ENCODE data around the gene CELF4.

Gene CELF4

DNA sequence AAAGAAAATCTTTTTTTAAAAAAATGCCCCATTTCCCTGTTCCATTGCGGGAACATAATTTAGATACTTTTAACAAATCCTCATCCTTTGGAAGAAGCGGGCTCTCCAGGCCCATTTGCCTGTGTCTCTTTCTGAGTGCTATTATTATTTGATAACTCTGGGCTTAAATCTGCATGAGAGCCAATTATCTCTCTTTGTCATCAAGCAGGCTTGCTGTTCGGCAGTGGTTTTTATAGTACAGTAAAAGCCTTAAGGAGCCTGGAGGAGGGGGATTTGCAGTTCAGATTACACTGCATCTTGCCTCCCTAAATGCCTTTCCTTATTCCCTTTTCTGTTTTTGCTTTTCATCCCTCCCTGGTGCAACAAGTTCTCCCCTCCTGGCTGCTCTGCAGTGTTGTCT lies 50.6 kb downstream of the CELF4 start:
- Histone ChIP-seq H3K27me3 (no peaks in the 10 kb centered on the region), H3K4me2 (no peak overlapping the region), H3K36me3 (no peaks in the 10 kb centered on the region), H4K20me1 (peaks cover 0 to 7% (median 0%) of the 10 kb centered on the region in 11 experiments; a peak in 1 of 22 replicates), H3K9ac (no peak overlapping the region), H3K9me3 (replicated peaks in 1 of 11) (peaks cover 0 to 12% (median 5%) of the 10 kb centered on the region in 11 experiments; a peak in 17 of 22 replicates), H3K4me1 (peaks cover 0 to 15% (median 0%) of the 10 kb centered on the region in 10 experiments; a peak in 8 of 20 replicates), H3K27ac (no peak overlapping the region), H3K4me3 (no peak overlapping the region)
- no peak for TF ChIP-seq Cebpa-rat (IDR thresholded peaks at IDR 0.05)

DNA sequence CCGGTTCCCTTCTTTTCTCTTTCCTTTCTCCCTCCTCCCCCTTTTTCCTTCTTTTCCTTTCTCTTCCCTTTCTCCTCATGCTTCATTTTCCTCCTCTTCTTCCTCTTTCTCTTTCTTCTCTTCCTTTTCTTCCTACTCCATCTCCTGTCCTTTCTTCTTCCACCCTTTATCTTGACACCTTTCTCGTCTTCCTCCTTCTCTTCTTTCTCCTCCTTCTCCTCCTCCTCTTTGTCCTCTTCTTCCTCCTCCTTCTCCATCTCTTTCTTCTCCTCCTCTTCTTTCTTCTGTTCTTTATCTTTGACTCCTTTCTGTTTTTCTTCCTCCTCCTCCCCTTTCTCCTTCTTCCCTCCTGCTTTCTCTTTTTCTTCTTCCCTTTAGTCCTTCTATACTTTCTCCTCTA lies 53.2 kb downstream of the CELF4 start:
- no peak for TF ChIP-seq Cebpa-rat (IDR thresholded peaks at IDR 0.05)
- Histone ChIP-seq H3K9me3 (replicated peaks in 1 of 11) (peaks cover 7 to 20% (median 14%) of the 10 kb centered on the region in 11 experiments; a peak in 19 of 22 replicates), H3K27ac (no peak overlapping the region), H4K20me1 (0 out of 22 replicates have a peak, but pooled peaks cover 0 to under 1% (median 0%) of the 10 kb centered on the region in 11 experiments), H3K4me2 (no peak overlapping the region), H3K4me1 (no peaks in the 10 kb centered on the region), H3K4me3 (no peak overlapping the region), H3K36me3 (no peaks in the 10 kb centered on the region), H3K9ac (no peak overlapping the region), H3K27me3 (no peaks in the 10 kb centered on the region)

DNA sequence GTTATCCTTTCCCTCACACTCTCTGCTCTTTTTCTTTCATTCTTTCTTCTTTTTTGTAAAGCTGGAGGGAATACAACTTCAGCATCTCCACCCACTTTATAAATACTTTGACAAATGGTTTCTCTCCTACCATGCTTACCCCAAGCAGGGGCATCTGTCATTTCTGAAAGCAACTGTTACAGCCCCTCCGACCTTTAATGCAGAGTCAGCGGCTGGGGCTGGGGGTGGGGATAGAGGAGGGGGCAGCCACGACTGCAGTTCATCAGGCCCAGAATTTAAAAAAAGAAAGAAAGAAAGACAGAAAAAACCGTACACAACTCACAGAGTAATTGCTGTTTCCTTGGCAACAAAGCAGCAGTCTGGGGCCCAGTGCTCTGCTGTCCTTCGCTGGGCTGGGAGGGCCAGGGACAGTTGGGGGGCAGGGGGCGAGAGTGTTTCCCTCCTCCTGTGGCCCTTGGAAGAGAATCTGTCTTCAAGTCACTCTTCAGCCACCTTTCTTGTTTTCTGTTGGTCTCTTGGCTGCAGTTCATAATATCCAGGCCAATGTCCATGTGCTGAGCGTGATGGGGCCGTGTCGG lies 53.8 kb downstream of the CELF4 start:
- Histone ChIP-seq H3K27me3 (no peaks in the 10 kb centered on the region), H3K4me1 (no peaks in the 10 kb centered on the region), H3K4me2 (no peak overlapping the region), H3K9ac (no peak overlapping the region), H3K36me3 (no peaks in the 10 kb centered on the region), H3K4me3 (no peak overlapping the region), H3K27ac (no peak overlapping the region), H4K20me1 (no peaks in the 10 kb centered on the region), H3K9me3 (replicated peaks in 1 of 11) (peaks cover 7 to 20% (median 14%) of the 10 kb centered on the region in 11 experiments; a peak in 19 of 22 replicates)
- TF ChIP-seq Cebpa-rat (IDR thresholded peaks at IDR 0.05) = no peak

DNA sequence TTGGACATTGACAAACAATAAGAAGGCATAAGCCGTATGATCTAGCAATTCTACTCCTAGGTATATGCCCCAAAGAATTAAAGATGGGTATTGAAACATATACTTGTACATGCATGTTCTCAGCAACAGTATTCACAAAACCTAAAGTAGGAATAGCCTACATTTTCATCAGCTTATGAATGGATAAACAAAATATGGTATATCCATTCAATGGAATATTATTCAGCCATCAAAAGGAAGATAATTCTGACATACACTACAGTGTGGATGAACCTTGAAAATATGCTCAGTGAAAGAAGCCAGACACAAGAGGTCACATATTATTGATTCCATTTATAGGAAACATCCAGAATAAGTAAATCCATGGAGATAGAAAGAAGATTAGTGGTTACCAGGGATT lies 56.0 kb downstream of the CELF4 start:
- Histone ChIP-seq H3K27me3 (no peaks in the 10 kb centered on the region), H3K9me3 (replicated peaks in 1 of 11) (peaks cover 7 to 20% (median 14%) of the 10 kb centered on the region in 11 experiments; a peak in 19 of 22 replicates), H3K27ac (no peak overlapping the region), H3K36me3 (no peaks in the 10 kb centered on the region), H3K9ac (no peak overlapping the region), H3K4me2 (no peak overlapping the region), H4K20me1 (no peaks in the 10 kb centered on the region), H3K4me3 (no peak overlapping the region), H3K4me1 (no peaks in the 10 kb centered on the region)
- no peak for TF ChIP-seq Cebpa-rat (IDR thresholded peaks at IDR 0.05)

DNA sequence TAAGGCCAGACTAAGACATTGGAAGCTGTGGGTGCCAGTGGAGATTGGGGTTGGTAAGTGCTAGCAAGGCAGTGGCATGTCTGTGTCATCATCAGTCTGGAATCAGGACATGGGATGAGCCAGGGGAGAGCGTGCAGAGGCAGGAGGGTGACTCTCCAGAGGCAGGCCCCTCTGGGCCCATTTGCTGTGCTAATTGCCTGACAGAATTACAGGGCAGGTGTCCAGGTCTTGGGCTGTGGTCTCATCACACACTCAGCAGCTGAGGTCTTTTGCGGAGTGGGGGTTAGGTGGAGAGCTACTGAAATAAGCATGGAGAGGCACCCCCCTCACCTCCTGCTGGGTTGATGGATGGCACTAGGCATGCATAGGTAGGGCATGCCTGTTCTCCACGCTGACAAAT lies 57.4 kb downstream of the CELF4 start:
- no peak for TF ChIP-seq Cebpa-rat (IDR thresholded peaks at IDR 0.05)
- Histone ChIP-seq H3K4me3 (no peak overlapping the region), H3K9ac (no peak overlapping the region), H3K4me2 (no peak overlapping the region), H3K4me1 (peaks cover 0 to 4% (median 0%) of the 10 kb centered on the region in 10 experiments; a peak in 3 of 20 replicates), H3K9me3 (replicated peaks in 1 of 11) (peaks cover 7 to 20% (median 14%) of the 10 kb centered on the region in 11 experiments; a peak in 19 of 22 replicates), H3K27me3 (no peaks in the 10 kb centered on the region), H3K36me3 (no peaks in the 10 kb centered on the region), H3K27ac (no peak overlapping the region), H4K20me1 (no peaks in the 10 kb centered on the region)

DNA sequence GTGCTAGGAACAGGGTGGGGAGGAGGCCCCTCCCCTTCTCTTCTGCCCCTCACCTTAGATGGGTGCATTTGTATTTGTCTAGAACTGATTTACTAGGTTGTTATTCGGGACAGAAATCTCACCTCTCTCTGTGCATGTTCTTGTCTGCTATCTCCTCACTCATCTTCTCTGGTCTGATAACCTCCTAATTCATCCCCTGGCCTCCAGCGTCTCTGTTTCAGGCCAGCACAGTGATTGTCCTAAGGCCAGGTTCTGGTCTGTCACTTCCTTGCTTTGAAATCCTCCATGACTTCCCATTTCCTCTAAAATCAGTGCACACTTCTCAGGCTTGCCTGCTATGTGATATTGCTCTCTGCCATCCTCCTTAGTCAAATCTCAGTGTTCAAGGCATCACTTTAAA lies 58.4 kb downstream of the CELF4 start:
- Histone ChIP-seq H3K9me3 (replicated peaks in 1 of 11) (peaks cover 7 to 20% (median 14%) of the 10 kb centered on the region in 11 experiments; a peak in 19 of 22 replicates), H3K27me3 (no peaks in the 10 kb centered on the region), H3K4me3 (no peak overlapping the region), H3K36me3 (no peaks in the 10 kb centered on the region), H3K27ac (no peak overlapping the region), H3K9ac (no peak overlapping the region), H4K20me1 (no peaks in the 10 kb centered on the region), H3K4me1 (peaks cover 0 to 6% (median 0%) of the 10 kb centered on the region in 10 experiments; a peak in 3 of 20 replicates), H3K4me2 (no peak overlapping the region)
- TF ChIP-seq Cebpa-rat (IDR thresholded peaks at IDR 0.05) = no peak

DNA sequence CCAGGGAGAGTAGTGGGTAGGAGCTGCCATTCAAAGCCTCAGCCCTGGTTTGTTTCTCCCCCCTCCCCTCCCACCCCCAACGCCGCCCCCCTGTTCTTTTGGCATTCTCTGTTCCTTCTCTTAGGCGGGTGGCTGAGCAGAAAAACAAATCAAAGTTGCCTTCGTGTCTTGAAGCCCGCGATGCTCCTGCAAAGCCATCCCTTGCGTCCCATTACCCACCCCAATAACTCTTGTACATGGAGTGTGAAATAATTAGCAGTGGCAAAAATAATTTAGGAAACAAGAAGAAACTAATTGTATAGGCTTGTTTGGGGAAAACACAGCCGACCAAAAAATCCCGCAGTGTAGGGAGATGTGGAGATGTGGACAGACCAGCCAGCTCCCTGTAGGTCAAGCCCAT lies 59.6 kb downstream of the CELF4 start:
- peaks cover 7 to 20% (median 14%) of the 10 kb centered on the region in 11 experiments; a peak in 19 of 22 replicates for H3K9me3 ChIP-seq (replicated peaks in 1 of 11)
- H3K27me3 ChIP-seq = no peaks in the 10 kb centered on the region
- TF ChIP-seq Cebpa-rat (IDR thresholded peaks at IDR 0.05) = no peak
- no peak overlapping the region for H3K27ac ChIP-seq
- H3K4me2 ChIP-seq = no peak overlapping the region
- H3K4me1 ChIP-seq = peaks cover 0 to 6% (median 0%) of the 10 kb centered on the region in 10 experiments; a peak in 3 of 20 replicates
- no peak overlapping the region for H3K9ac ChIP-seq
- peaks cover 0 to 5% (median 0%) of the 10 kb centered on the region in 11 experiments; a peak in 1 of 22 replicates for H4K20me1 ChIP-seq
- H3K36me3 ChIP-seq = no peaks in the 10 kb centered on the region
- H3K4me3 ChIP-seq = no peak overlapping the region

DNA sequence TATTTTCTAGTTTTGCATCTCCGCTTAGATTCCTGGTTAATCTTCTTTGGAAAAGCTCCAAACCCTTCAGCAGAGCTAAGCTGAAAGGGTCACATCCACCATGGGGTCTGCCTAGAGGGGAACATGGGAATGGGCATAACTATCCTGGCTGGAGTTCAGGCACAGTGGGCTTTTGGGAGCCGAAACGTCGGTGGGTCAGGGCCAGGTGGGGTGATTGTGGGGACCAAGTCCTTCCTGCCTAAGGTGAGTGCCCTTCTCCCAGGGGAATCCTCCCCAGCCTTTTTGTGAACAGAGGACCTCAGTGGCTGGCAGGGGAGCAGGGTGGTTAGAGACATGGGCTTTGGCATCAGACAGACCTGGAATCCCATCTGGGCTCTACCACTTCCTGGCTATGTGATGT lies 60.3 kb downstream of the CELF4 start:
- Histone ChIP-seq H3K9me3 (replicated peaks in 1 of 11) (peaks cover 7 to 15% (median 11%) of the 10 kb centered on the region in 11 experiments; a peak in 19 of 22 replicates), H3K27ac (no peak overlapping the region), H3K4me3 (no peak overlapping the region), H3K27me3 (no peaks in the 10 kb centered on the region), H3K4me1 (peaks cover 0 to 6% (median 0%) of the 10 kb centered on the region in 10 experiments; a peak in 3 of 20 replicates), H3K4me2 (no peak overlapping the region), H4K20me1 (peaks cover 0 to 7% (median 0%) of the 10 kb centered on the region in 11 experiments; a peak in 1 of 22 replicates), H3K36me3 (no peaks in the 10 kb centered on the region), H3K9ac (no peak overlapping the region)
- TF ChIP-seq Cebpa-rat (IDR thresholded peaks at IDR 0.05) = no peak

DNA sequence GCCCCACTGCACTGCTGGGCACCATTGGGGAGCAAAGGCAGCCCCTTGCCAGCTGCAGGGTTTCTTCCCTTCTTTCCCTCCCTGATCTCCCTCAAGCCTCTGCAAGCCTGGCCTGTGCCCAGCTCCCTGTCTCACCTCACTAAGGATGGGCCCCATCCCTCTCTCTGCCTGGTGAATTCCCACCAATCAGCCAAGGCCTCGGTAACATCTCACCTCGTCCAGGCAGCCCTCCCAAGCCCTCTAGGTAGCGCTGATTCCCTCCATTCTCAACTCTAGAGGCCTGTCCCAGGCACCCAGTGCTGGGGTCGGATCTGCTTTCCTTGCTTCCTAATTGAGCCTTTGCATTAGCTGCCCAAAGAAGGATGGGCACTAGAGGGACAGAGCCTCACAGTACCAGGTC lies 63.0 kb downstream of the CELF4 start:
- no peak overlapping the region for H3K9ac ChIP-seq
- H3K27me3 ChIP-seq = no peaks in the 10 kb centered on the region
- peaks cover 0 to 7% (median 0%) of the 10 kb centered on the region in 11 experiments; a peak in 2 of 22 replicates for H4K20me1 ChIP-seq
- no peaks in the 10 kb centered on the region for H3K9me3 ChIP-seq (replicated peaks in 1 of 11)
- H3K4me3 ChIP-seq = no peak overlapping the region
- H3K27ac ChIP-seq = no peak overlapping the region
- no peaks in the 10 kb centered on the region for H3K36me3 ChIP-seq
- peak overlapping the region in 1 of 11 experiments; percentile 31; a peak in 1 of 22 replicates for H3K4me2 ChIP-seq
- TF ChIP-seq Cebpa-rat (IDR thresholded peaks at IDR 0.05) = no peak
- peaks cover 0 to 6% (median 0%) of the 10 kb centered on the region in 10 experiments; a peak in 3 of 20 replicates for H3K4me1 ChIP-seq

All from BLaER1 treated with 17β-estradiol and CSF1 and Interleukin-3, amounts not matched to agents 10 nM and 100 nM (cell line).